Activated CD8-positive, alpha-beta memory T cell treated with anti-CD3 and anti-CD28 coated beads for 1 hour (primary cell): ENCODE results near the gene RALGDS.
"Not testable (repeated sequence)": the region's sequence is repeated elsewhere in the genome, so short reads cannot be mapped to it uniquely, and the experiment has no call there.

ENCODE experiments used
- DNase-seq, 2 donors: peaks; one replicate each; pipeline ENCODE4 v3.0.0-alpha.2; 2020; ENCODE audit warnings: low read depth in 1 of 2; ENCODE audit errors: extremely low read depth in 1 of 2

RALGDS gene

DNA sequence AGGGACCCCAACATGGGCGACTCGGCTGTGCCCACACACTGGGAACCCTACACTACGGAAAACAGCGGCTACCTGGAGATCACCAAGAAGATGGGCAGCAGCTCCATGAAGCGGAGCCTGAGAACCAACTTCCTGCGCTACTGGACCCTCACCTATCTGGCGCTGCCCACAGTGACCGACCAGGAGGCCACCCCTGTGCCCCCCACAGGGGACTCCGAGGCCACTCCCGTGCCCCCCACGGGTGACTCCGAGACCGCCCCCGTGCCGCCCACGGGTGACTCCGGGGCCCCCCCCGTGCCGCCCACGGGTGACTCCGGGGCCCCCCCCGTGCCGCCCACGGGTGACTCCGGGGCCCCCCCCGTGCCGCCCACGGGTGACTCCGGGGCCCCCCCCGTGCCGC lies 50.1 kb downstream of the RALGDS start:
- DNase-seq = not testable (repeated sequence)

DNA sequence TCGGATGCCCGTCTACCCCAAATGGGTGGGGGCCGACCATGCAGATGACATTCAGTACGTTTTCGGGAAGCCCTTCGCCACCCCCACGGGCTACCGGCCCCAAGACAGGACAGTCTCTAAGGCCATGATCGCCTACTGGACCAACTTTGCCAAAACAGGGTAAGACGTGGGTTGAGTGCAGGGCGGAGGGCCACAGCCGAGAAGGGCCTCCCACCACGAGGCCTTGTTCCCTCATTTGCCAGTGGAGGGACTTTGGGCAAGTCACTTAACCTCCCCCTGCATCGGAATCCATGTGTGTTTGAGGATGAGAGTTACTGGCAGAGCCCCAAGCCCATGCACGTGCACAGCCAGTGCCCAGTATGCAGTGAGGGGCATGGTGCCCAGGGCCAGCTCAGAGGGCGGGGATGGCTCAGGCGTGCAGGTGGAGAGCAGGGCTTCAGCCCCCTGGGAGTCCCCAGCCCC lies 50.5 kb downstream of the RALGDS start:
- DNase-seq = not testable (repeated sequence)

DNA sequence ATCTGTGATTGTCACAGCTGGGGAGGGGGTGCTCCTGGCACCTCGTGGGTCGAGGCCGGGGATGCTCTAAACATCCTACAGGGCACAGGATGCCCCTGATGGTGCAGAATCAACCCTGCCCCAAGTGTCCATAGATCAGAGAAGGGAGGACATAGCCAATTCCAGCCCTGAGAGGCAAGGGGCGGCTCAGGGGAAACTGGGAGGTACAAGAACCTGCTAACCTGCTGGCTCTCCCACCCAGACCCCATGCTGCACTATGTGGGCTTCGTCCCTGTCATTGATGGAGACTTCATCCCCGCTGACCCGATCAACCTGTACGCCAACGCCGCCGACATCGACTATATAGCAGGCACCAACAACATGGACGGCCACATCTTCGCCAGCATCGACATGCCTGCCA lies 52.6 kb downstream of the RALGDS start:
- DNase-seq = not testable (repeated sequence)

DNA sequence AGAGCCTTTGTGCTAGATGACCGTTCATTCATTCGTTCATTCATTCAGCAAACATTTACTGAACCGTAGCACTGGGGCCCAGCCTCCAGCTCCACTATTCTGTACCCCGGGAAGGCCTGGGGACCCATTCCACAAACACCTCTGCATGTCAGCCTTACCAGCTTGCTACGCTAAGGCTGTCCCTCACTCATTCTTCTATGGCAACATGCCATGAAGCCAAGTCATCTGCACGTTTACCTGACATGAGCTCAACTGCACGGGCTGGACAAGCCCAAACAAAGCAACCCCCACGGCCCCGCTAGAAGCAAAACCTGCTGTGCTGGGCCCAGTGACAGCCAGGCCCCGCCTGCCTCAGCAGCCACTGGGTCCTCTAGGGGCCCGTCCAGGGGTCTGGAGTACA lies 53.2 kb downstream of the RALGDS start:
- DNase-seq = no peak

DNA sequence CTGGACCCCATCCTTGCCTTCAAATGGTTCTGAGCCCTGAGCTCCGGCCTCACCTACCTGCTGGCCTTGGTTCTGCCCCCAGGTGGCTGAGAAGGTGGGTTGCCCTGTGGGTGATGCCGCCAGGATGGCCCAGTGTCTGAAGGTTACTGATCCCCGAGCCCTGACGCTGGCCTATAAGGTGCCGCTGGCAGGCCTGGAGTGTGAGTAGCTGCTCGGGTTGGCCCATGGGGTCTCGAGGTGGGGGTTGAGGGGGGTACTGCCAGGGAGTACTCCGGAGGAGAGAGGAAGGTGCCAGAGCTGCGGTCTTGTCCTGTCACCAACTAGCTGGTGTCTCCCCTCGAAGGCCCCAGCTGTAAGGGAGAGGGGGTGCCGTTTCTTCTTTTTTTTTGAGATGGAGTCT lies 54.0 kb downstream of the RALGDS start:
- no peak for DNase-seq

DNA sequence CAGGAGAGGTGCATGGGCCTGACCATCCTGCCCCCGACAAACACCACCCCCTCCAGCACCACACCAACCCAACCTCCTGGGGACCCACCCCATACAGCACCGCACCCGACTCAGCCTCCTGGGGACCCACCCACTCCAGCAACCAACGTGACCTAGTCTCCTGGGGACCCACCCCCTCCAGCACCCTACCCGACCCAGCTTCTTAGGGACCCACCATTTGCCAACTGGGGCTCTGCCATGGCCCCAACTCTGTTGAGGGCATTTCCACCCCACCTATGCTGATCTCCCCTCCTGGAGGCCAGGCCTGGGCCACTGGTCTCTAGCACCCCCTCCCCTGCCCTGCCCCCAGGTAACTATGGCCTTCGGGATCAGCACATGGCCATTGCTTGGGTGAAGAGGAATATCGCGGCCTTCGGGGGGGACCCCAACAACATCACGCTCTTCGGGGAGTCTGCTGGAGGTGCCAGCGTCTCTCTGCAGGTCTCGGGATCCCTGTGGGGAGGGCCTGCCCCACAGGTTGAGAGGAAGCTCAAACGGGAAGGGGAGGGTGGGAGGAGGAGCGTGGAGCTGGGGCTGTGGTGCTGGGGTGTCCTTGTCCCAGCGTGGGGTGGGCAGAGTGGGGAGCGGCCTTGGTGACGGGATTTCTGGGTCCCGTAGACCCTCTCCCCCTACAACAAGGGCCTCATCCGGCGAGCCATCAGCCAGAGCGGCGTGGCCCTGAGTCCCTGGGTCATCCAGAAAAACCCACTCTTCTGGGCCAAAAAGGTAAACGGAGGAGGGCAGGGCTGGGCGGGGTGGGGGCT lies 54.7 kb downstream of the RALGDS start:
- DNase-seq = no peak

DNA sequence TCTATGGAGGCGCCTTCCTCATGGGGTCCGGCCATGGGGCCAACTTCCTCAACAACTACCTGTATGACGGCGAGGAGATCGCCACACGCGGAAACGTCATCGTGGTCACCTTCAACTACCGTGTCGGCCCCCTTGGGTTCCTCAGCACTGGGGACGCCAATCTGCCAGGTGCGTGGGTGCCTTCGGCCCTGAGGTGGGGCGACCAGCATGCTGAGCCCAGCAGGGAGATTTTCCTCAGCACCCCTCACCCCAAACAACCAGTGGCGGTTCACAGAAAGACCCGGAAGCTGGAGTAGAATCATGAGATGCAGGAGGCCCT lies 56.0 kb downstream of the RALGDS start:
- no peak for DNase-seq

DNA sequence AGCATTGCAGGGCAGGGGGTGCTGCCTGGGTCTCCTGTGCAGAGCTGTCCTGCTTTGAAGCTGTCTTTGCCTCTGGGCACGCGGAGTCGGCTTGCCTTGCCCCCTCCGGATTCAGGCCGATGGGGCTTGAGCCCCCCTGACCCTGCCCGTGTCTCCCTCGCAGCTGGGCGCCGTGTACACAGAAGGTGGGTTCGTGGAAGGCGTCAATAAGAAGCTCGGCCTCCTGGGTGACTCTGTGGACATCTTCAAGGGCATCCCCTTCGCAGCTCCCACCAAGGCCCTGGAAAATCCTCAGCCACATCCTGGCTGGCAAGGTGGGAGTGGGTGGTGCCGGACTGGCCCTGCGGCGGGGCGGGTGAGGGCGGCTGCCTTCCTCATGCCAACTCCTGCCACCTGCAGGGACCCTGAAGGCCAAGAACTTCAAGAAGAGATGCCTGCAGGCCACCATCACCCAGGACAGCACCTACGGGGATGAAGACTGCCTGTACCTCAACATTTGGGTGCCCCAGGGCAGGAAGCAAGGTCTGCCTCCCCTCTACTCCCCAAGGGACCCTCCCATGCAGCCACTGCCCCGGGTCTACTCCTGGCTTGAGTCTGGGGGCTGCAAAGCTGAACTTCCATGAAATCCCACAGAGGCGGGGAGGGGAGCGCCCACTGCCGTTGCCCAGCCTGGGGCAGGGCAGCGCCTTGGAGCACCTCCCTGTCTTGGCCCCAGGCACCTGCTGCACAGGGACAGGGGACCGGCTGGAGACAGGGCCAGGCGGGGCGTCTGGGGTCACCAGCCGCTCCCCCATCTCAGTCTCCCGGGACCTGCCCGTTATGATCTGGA lies 56.6 kb downstream of the RALGDS start:
- DNase-seq = no peak

DNA sequence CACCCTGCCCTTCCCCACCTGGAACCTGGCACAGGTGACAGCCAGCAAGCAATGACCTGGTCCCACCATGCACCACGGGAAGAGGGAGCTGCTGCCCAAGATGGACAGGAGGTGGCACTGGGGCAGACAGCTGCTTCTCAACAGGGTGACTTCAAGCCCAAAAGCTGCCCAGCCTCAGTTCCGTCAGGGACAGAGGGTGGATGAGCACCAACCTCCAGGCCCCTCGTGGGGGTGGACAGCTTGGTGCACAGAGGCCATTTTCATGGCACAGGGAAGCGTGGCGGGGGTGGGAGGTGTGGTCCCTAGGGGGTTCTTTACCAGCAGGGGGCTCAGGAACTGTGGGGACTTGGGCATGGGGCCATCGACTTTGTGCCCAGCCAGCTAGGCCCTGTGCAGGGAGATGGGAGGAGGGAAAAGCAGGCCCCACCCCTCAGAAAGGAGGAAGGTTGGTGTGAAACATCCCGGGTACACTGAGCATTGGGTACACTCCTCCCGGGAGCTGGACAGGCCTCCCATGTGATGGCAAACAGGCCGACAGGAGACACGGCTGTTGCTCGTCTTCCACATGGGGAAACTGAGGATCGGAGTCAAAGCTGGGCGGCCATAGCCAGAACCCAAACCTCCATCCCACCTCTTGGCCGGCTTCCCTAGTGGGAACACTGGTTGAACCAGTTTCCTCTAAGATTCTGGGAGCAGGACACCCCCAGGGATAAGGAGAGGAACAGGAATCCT lies 57.4 kb downstream of the RALGDS start:
- no peak for DNase-seq

DNA sequence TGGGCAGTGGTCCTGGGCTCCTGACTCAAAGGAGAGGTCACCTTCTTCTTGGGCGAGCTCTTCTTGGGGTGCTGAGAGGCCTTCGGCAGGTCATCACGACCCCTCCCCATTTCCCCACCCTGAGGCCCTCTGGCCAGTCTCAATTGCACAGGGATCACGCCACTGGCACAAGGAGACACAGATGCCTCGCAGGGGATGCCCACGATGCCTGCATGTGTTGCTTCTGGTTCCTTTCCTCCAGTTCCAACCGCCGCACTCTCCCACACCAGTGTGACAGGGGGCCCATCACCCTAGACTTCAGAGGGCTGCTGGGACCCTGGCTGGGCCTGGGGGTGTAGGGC lies 57.9 kb downstream of the RALGDS start:
- DNase-seq = no peak

DNA sequence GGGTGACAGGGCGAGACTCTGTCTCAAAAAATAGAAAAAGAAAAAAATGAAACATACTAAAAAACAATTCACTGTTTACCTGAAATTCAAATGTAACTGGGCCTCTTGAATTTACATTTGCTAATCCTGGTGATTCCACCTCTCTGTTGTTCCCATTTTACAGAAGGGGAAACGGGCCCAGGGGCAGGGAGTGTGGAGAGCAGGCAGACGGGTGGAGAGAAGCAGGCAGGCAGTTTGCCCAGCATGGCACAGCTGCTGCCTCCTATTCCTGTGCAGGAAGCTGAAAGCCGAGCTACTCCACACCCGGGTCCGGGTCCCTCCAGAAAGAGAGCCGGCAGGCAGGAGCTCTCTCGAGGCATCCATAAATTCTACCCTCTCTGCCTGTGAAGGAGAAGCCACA lies 58.5 kb downstream of the RALGDS start:
- DNase-seq = not testable (repeated sequence)

DNA sequence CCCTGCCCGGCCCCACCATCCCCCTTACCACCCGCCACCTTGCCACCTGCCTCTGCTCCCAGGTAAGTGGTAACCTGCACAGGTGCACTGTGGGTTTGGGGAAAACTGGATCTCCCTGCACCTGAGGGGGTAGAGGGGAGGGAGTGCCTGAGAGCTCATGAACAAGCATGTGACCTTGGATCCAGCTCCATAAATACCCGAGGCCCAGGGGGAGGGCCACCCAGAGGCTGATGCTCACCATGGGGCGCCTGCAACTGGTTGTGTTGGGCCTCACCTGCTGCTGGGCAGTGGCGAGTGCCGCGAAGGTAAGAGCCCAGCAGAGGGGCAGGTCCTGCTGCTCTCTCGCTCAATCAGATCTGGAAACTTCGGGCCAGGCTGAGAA lies 59.3 kb downstream of the RALGDS start, which contains the start of gene CEL:
Gene CEL, plus strand, starts transcription at position 218 of the 382 bp plus-strand sequence. Its CDS starts 22 bp downstream, at position 240.
- not testable (repeated sequence) for DNase-seq

DNA sequence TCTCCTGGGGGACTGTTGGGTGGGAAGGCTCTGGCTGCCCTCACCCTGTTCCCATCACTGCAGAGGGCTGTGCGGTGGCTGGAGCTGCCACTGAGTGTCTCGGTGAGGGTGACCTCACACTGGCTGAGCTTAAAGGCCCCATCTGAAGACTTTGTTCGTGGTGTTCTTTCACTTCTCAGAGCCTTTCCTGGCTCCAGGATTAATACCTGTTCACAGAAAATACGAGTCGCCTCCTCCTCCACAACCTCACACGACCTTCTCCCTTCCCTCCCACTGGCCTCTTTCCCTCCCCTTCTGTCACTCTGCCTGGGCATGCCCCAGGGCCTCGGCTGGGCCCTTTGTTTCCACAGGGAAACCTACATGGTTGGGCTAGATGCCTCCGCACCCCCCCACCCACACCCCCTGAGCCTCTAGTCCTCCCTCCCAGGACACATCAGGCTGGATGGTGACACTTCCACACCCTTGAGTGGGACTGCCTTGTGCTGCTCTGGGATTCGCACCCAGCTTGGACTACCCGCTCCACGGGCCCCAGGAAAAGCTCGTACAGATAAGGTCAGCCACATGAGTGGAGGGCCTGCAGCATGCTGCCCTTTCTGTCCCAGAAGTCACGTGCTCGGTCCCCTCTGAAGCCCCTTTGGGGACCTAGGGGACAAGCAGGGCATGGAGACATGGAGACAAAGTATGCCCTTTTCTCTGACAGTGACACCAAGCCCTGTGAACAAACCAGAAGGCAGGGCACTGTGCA lies 59.8 kb downstream of the RALGDS start:
- DNase-seq = not testable (repeated sequence)

DNA sequence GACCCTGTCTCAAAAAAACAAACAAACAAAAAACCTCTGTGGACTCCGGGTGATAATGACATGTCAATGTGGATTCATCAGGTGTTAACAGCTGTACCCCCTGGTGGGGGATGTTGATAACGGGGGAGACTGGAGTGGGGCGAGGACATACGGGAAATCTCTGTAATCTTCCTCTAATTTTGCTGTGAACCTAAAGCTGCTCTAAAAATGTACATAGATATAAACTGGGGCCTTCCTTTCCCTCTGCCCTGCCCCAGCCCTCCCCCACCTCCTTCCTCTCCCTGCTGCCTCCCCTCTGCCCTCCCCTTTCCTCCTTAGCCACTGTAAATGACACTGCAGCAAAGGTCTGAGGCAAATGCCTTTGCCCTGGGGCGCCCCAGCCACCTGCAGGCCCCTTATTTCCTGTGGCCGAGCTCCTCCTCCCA lies 60.6 kb downstream of the RALGDS start:
- no peak for DNase-seq

DNA sequence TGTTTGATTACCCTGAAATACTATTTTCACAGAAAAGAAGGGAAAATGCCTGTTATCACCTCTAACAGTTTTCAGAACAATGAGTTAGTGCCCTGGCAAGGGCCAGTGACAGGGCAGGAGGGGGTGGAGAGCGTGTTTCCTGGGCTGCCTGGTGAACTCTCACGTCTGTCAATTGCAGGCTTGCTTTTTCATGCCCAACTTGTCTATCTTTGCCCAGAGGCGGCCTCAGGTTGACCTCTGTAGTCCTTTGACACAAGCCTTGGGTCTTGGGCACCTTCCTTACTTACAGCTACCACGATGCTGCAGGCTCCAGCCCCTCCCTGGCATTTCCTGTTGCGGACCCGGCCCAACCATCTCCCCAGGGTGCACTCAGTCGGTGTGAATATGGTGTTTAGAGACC lies 61.4 kb downstream of the RALGDS start:
- DNase-seq = no peak

DNA sequence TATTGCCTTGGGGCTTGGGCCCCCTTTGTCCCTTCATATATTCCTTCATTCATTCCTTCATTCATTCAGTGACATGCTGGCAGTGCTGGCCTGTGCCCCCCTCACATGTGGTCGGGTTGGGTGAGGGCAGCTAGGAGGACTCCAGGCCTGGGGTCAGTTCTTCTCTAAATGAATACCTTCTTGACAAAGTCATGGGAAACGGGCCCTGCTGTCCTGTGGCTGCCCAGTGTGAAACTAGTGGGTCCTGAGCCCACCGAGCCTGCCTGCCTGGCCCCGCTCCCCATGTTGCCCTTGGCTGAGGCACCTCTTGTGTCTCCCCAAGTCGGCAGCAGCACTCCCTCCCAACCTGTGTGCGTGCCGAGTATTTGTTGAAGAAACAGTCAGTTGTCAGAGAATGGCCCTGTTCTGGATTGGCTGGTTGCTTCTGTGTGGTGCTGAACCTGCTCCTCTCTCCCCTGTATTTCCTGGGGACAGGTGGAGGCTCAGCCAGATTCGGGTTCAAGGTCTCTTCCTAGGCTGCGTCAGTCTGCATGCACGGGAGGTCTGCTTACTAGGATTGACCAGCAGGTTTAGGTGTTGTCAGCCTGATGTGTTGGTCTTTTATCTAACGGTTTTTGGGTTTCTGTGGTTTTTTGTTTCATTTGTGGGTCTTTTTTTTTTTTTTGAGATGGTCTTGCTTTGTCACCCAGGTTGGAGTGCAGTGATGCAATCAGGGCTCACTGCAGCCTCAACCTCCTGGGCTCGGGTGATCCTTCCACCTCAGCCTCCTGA lies 62.3 kb downstream of the RALGDS start:
- DNase-seq = no peak

DNA sequence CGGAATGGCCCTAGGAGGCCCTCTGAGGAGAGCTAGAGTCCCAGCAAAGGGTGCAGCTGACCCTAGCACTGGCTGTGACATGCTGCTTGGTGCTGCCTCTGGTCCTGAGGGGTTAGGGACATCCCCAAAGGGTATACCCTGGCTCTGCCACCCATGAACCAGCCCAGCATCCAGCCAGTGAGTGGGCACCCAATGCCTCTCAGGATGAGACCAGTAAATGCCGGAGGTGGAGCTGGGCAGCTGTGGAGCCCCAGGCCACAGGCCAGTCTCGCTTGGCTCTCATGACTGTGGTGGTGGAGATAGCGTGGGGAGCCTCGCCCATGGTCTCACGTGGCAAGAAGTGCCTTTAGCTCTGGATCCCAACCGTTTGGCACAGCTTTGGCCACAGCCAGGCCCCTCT lies 63.0 kb downstream of the RALGDS start:
- DNase-seq = no peak

DNA sequence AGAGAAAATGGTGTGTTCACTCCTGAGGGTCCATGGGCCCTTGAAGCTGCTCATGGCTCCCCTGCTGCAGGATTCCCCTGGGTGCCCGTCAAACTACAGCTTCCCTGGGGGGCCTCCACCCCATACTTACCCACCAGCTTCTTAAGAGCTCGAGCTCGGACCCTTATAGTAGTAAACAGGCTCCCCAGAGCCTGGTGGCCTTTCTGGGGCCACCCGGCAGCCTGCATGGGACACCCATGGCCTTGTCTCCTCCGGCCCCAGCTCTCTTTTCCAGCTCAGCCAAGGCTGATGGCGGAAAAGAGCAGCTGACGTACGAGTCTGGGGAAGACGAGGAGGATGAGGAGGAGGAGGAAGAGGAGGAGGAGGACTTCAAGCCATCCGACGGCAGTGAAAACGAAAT lies 63.5 kb downstream of the RALGDS start:
- DNase-seq = no peak

DNA sequence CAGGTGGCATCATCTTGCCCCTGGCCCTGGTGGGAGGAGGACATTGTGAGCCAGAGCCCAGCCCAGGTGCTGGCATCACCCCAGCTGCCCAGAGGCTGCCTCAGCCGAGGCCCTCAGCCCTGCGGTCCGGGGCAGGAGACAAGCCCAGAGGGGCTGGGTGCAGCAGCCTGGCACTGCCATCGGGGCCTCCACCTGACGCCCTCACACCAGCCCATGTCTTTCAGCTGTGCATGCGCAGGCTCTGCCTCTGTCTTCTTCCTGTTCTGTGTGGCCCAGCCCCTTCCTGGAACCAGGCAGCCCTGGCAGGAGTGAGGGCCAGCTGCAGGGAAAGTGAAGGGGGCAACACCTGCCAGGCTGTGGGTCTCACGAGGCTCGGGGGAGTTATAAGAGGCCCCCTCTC lies 64.0 kb downstream of the RALGDS start:
- DNase-seq = no peak

DNA sequence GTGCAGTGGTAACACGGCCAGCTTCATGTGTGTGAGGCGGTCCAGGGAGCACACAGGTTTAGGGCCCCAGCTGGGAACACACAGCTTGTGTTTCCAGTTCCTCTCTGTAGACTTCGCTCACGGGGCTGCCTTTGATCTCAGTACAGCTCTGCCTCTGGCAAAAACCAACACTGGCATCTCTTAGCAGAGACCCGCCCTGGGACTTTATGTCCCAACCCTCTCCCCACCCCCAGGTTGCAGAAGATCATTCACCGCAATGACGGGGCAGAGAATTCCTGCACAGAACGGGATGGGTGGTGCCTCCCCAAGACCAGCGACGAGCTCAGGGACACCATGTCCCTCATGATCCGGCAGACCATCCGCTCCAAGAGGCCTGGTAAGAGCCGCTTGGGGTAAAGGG lies 64.5 kb downstream of the RALGDS start:
- DNase-seq = no peak
